ENCODE results near the gene NPAS3.

The NPAS3 gene

GRCh38 chr14:33643426-33644181, 704.9 kb downstream of the NPAS3 start:
- no peak overlapping the region for H3K27ac ChIP-seq
- TF ChIP-seq ZFX (IDR thresholded peaks at IDR 0.05; ENCODE audit: borderline replicate concordance): no peak
- TF ChIP-seq, protein P1, sequence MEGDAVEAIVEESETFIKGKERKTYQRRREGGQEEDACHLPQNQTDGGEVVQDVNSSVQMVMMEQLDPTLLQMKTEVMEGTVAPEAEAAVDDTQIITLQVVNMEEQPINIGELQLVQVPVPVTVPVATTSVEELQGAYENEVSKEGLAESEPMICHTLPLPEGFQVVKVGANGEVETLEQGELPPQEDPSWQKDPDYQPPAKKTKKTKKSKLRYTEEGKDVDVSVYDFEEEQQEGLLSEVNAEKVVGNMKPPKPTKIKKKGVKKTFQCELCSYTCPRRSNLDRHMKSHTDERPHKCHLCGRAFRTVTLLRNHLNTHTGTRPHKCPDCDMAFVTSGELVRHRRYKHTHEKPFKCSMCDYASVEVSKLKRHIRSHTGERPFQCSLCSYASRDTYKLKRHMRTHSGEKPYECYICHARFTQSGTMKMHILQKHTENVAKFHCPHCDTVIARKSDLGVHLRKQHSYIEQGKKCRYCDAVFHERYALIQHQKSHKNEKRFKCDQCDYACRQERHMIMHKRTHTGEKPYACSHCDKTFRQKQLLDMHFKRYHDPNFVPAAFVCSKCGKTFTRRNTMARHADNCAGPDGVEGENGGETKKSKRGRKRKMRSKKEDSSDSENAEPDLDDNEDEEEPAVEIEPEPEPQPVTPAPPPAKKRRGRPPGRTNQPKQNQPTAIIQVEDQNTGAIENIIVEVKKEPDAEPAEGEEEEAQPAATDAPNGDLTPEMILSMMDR (IDR thresholded peaks at IDR 0.05): no peak

- no peak overlapping the region for H3K27ac ChIP-seq
- TF ChIP-seq, protein P1 (IDR thresholded peaks at IDR 0.05): no peak
- no peak for TF ChIP-seq ZFX (IDR thresholded peaks at IDR 0.05; ENCODE audit: borderline replicate concordance)
Observed at GRCh38 chr14:33646692-33647260, 708.1 kb downstream of the NPAS3 start.

DNA sequence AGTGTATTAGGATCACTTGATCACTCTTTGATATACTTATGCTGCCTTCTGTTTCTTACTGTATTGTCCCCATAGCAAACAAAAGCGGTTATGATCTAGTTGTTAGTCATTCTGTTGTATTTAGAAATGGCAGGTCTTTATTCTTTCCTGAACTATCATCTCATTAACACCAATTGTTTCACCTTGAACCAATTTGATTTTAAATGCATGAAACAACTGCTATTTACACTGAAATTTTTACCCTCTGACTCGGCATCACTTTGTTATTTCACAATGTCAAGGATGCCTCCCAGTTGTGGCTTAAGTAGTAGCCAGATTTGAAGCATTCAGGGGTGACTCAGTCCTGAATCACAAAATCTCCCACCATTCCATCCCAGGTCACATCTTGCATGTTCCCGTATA, 708.7 kb downstream of the NPAS3 start:
- H3K27ac ChIP-seq: no peak overlapping the region
- TF ChIP-seq, protein P1 (IDR thresholded peaks at IDR 0.05): no peak
- no peak for TF ChIP-seq ZFX (IDR thresholded peaks at IDR 0.05; ENCODE audit: borderline replicate concordance)

DNA sequence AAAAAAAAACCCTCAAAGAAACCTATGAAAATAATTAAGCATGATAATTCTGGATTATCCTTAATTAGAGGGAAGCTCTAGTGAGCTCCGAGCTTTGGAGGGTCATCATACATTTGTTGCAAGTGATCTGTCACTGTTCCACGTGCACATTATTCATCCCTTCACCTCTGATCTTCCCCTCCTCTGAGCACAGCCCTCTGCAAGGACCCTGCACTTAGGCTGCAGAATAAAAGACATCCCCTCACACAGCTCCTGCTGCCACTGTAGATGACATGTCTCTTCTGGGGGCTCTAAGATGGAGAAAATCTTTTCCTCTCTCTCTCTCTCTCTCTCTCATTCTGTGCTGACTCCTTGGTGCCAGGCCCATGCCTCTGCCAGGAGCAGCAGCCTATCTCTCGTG, 711.8 kb downstream of the NPAS3 start:
- TF ChIP-seq ZFX (IDR thresholded peaks at IDR 0.05; ENCODE audit: borderline replicate concordance): no peak
- TF ChIP-seq, protein P1 (IDR thresholded peaks at IDR 0.05): no peak
- H3K27ac ChIP-seq: no peak overlapping the region

- no peak for TF ChIP-seq ZFX (IDR thresholded peaks at IDR 0.05; ENCODE audit: borderline replicate concordance)
- TF ChIP-seq, protein P1 (IDR thresholded peaks at IDR 0.05): no peak
- no peak overlapping the region for H3K27ac ChIP-seq
Observed at GRCh38 chr14:33652566-33653307, 714.1 kb downstream of the NPAS3 start.

- H3K27ac ChIP-seq: no peak overlapping the region
- TF ChIP-seq, protein P1 (IDR thresholded peaks at IDR 0.05): no peak
- no peak for TF ChIP-seq ZFX (IDR thresholded peaks at IDR 0.05; ENCODE audit: borderline replicate concordance)
Observed at GRCh38 chr14:33653308-33653695, 714.6 kb downstream of the NPAS3 start.

GRCh38 chr14:33655421-33655820, 716.7 kb downstream of the NPAS3 start:
- TF ChIP-seq ZFX (IDR thresholded peaks at IDR 0.05; ENCODE audit: borderline replicate concordance): no peak
- TF ChIP-seq, protein P1 (IDR thresholded peaks at IDR 0.05): no peak
- no peak overlapping the region for H3K27ac ChIP-seq

Data from 22Rv1 (cell line).